Adrenal gland (tissue), 5 donors: ENCODE measurements around the gene H2BK1.

Experiments used
- CTCF ChIP-seq, 6 experiments: fragments of 450-650 bp in 4 of 6; fragments of 200-600 bp in 2 of 6; sonication (generic) in 1 of 6; IDR thresholded peaks; 1 replicate in 5 of 6; 2 replicates in 1 of 6; pipeline versions ENCODE4 v1.5.1 to v1.8.0; 2016 to 2021; ENCODE audit warnings: antibody characterized with exemption in 6 of 6, mild to moderate bottlenecking in 2 of 6, moderate library complexity in 1 of 6
- POLR2A ChIP-seq, 2 donors: fragments of 450-650 bp; IDR thresholded peaks; one replicate each; pipeline ENCODE4 v1.6.1; 2017; ENCODE audit warnings: antibody characterized with exemption in 2 of 2, mild to moderate bottlenecking in 2 of 2, moderate library complexity in 1 of 2
- donor health status: DM: no; HTN: no; CAD: no.

- TF ChIP-seq CTCF (IDR thresholded peaks at IDR 0.05) (no peak), POLR2A (IDR thresholded peaks at IDR 0.05) (no peak)
These were observed 45.1 kb upstream of the H2BK1 start for GRCh38 chr7:151255390-151255789.
